ENCODE measurements around the gene BSPH1. TPM values are rescaled to one million over a fixed set of nuclear protein-coding genes. Genes with fewer than 3 reads are reported as not detected.

The BSPH1 gene
- polyA plus RNA-seq (2013, experiment 1 of 2), result not detected
- not detected for polyA plus RNA-seq (2013, experiment 2 of 2)

GRCh38 chr19:47992070-47992469 is at the start of gene BSPH1:
BSPH1 (minus strand) TSS chr19:47992170; CDS start chr19:47992081, 89 bp downstream.
- Histone ChIP-seq H3K18ac (ENCODE audit: low read length) (no peak within 1 kb of the TSS), H2BK12ac (ENCODE audit: low read length) (no peak within 1 kb of the TSS), H2BK5ac (ENCODE audit: low read length) (no peak within 1 kb of the TSS), H3K9me3 (replicated peaks in 1 of 2; ENCODE audit: control insufficient read depth in 2 of 2, insufficient read depth in 1 of 2, low read depth in 1 of 2, low read length in 2 of 2) (no peaks in the 10 kb centered on the region), H4K91ac (ENCODE audit: low read depth, low read length, poor library complexity) (no peak within 1 kb of the TSS), H3K23ac (ENCODE audit: low read depth, low read length, poor library complexity) (no peak within 1 kb of the TSS), H3K27ac (replicated peaks; ENCODE audit: low read length) (no peak within 1 kb of the TSS), H3K4me2 (ENCODE audit: insufficient read depth, low read length, poor library complexity, severe bottlenecking) (no peak within 1 kb of the TSS), H2AFZ (ENCODE audit: low read length) (no peak within 1 kb of the TSS), H3K4ac (ENCODE audit: low read length) (no peak within 1 kb of the TSS), H3K79me1 (ENCODE audit: low read depth, low read length) (no peaks in the 10 kb centered on the region), H3K36me3 (replicated peaks in 1 of 2; ENCODE audit: control insufficient read depth in 2 of 2, insufficient read depth in 2 of 2, low read length in 2 of 2) (no peaks in the 10 kb centered on the region), H3K27me3 (ENCODE audit: control insufficient read depth in 3 of 3, insufficient read depth in 3 of 3, low read depth in 1 of 3, low read length in 3 of 3) (no peaks in the 10 kb centered on the region), H2AK5ac (ENCODE audit: low read depth, low read length) (no peak within 1 kb of the TSS), H2BK120ac (ENCODE audit: low read depth, low read length) (no peak within 1 kb of the TSS), H3K9ac (ENCODE audit: low read depth, low read length, poor library complexity) (no peak within 1 kb of the TSS), H2BK15ac (ENCODE audit: low read length) (no peak within 1 kb of the TSS), H3K4me1 (ENCODE audit: control insufficient read depth in 2 of 2, insufficient read depth in 1 of 2, low read depth in 1 of 2, low read length in 2 of 2) (no peaks in the 10 kb centered on the region), H3K4me3 (ENCODE audit: low read length in 2 of 2) (no peak within 1 kb of the TSS), H4K8ac (ENCODE audit: low read depth, low read length) (no peak within 1 kb of the TSS), H3K14ac (ENCODE audit: low read length) (no peak within 1 kb of the TSS)
- DNase-seq (ENCODE audit: low spot score), result no peak
- whole genome bisulfite sequencing, 2 donors (ENCODE audit: extremely low coverage in 2 of 2, insufficient read length in 2 of 2, insufficient replicate concordance in 1 of 2), result no CpG with 5 or more reads among the region's 2 CpGs

- no CpG with 5 or more reads among the region's 2 CpGs for WGBS, 2 donors (ENCODE audit: extremely low coverage in 2 of 2, insufficient read length in 2 of 2, insufficient replicate concordance in 1 of 2)
- DNase-seq (ENCODE audit: low spot score), result no peak
- H2BK12ac ChIP-seq (ENCODE audit: low read length), result no peak overlapping the region
- H2AFZ ChIP-seq (ENCODE audit: low read length), result no peak overlapping the region
- no peak overlapping the region for H3K9ac ChIP-seq (ENCODE audit: low read depth, low read length, poor library complexity)
- no peak overlapping the region for H3K18ac ChIP-seq (ENCODE audit: low read length)
- no peak overlapping the region for H3K14ac ChIP-seq (ENCODE audit: low read length)
- H2BK5ac ChIP-seq (ENCODE audit: low read length), result no peak overlapping the region
- H3K4me3 ChIP-seq (ENCODE audit: low read length in 2 of 2), result no peak overlapping the region
- H3K36me3 ChIP-seq (replicated peaks in 1 of 2; ENCODE audit: control insufficient read depth in 2 of 2, insufficient read depth in 2 of 2, low read length in 2 of 2), result no peaks in the 10 kb centered on the region
- H3K27me3 ChIP-seq (ENCODE audit: control insufficient read depth in 3 of 3, insufficient read depth in 3 of 3, low read depth in 1 of 3, low read length in 3 of 3), result no peaks in the 10 kb centered on the region
- no peaks in the 10 kb centered on the region for H3K79me1 ChIP-seq (ENCODE audit: low read depth, low read length)
- no peak overlapping the region for H4K91ac ChIP-seq (ENCODE audit: low read depth, low read length, poor library complexity)
- H3K27ac ChIP-seq (replicated peaks; ENCODE audit: low read length), result no peak overlapping the region
- H3K4me1 ChIP-seq (ENCODE audit: control insufficient read depth in 2 of 2, insufficient read depth in 1 of 2, low read depth in 1 of 2, low read length in 2 of 2), result no peaks in the 10 kb centered on the region
- no peak overlapping the region for H3K4me2 ChIP-seq (ENCODE audit: insufficient read depth, low read length, poor library complexity, severe bottlenecking)
- no peak overlapping the region for H4K8ac ChIP-seq (ENCODE audit: low read depth, low read length)
- no peak overlapping the region for H3K23ac ChIP-seq (ENCODE audit: low read depth, low read length, poor library complexity)
- no peak overlapping the region for H2BK120ac ChIP-seq (ENCODE audit: low read depth, low read length)
- no peaks in the 10 kb centered on the region for H3K9me3 ChIP-seq (replicated peaks in 1 of 2; ENCODE audit: control insufficient read depth in 2 of 2, insufficient read depth in 1 of 2, low read depth in 1 of 2, low read length in 2 of 2)
- no peak overlapping the region for H2BK15ac ChIP-seq (ENCODE audit: low read length)
- H2AK5ac ChIP-seq (ENCODE audit: low read depth, low read length), result no peak overlapping the region
- no peak overlapping the region for H3K4ac ChIP-seq (ENCODE audit: low read length)
Observed at GRCh38 chr19:48036765-48037164, 44.8 kb upstream of the BSPH1 start.

GRCh38 chr19:48033604-48034003 is 41.6 kb upstream of the BSPH1 start:
- Histone ChIP-seq H4K91ac (ENCODE audit: low read depth, low read length, poor library complexity) (no peak overlapping the region), H3K9ac (ENCODE audit: low read depth, low read length, poor library complexity) (no peak overlapping the region), H3K79me1 (ENCODE audit: low read depth, low read length) (no peaks in the 10 kb centered on the region), H2AK5ac (ENCODE audit: low read depth, low read length) (no peak overlapping the region), H3K36me3 (replicated peaks in 1 of 2; ENCODE audit: control insufficient read depth in 2 of 2, insufficient read depth in 2 of 2, low read length in 2 of 2) (no peaks in the 10 kb centered on the region), H2AFZ (ENCODE audit: low read length) (no peak overlapping the region), H2BK12ac (ENCODE audit: low read length) (no peak overlapping the region), H3K18ac (ENCODE audit: low read length) (no peak overlapping the region), H2BK120ac (ENCODE audit: low read depth, low read length) (no peak overlapping the region), H3K4me3 (ENCODE audit: low read length in 2 of 2) (no peak overlapping the region), H2BK5ac (ENCODE audit: low read length) (no peak overlapping the region), H3K4me2 (ENCODE audit: insufficient read depth, low read length, poor library complexity, severe bottlenecking) (no peak overlapping the region), H3K9me3 (replicated peaks in 1 of 2; ENCODE audit: control insufficient read depth in 2 of 2, insufficient read depth in 1 of 2, low read depth in 1 of 2, low read length in 2 of 2) (no peaks in the 10 kb centered on the region), H4K8ac (ENCODE audit: low read depth, low read length) (no peak overlapping the region), H3K27ac (replicated peaks; ENCODE audit: low read length) (no peak overlapping the region), H3K27me3 (ENCODE audit: control insufficient read depth in 3 of 3, insufficient read depth in 3 of 3, low read depth in 1 of 3, low read length in 3 of 3) (no peaks in the 10 kb centered on the region), H2BK15ac (ENCODE audit: low read length) (no peak overlapping the region), H3K4me1 (ENCODE audit: control insufficient read depth in 2 of 2, insufficient read depth in 1 of 2, low read depth in 1 of 2, low read length in 2 of 2) (no peaks in the 10 kb centered on the region), H3K4ac (ENCODE audit: low read length) (no peak overlapping the region), H3K14ac (ENCODE audit: low read length) (no peak overlapping the region), H3K23ac (ENCODE audit: low read depth, low read length, poor library complexity) (no peak overlapping the region)
- WGBS, 2 donors (ENCODE audit: extremely low coverage in 2 of 2, insufficient read length in 2 of 2, insufficient replicate concordance in 1 of 2), result no CpG with 5 or more reads among the region's 5 CpGs
- no peak for DNase-seq (ENCODE audit: low spot score)

- Histone ChIP-seq H2BK5ac (ENCODE audit: low read length) (no peak overlapping the region), H2AFZ (ENCODE audit: low read length) (no peak overlapping the region), H3K4me1 (ENCODE audit: control insufficient read depth in 2 of 2, insufficient read depth in 1 of 2, low read depth in 1 of 2, low read length in 2 of 2) (no peaks in the 10 kb centered on the region), H3K4ac (ENCODE audit: low read length) (no peak overlapping the region), H3K27me3 (ENCODE audit: control insufficient read depth in 3 of 3, insufficient read depth in 3 of 3, low read depth in 1 of 3, low read length in 3 of 3) (peaks cover 0 to 3% (median 0%) of the 10 kb centered on the region in 3 experiments), H4K8ac (ENCODE audit: low read depth, low read length) (no peak overlapping the region), H3K4me2 (ENCODE audit: insufficient read depth, low read length, poor library complexity, severe bottlenecking) (no peak overlapping the region), H3K9ac (ENCODE audit: low read depth, low read length, poor library complexity) (no peak overlapping the region), H3K79me1 (ENCODE audit: low read depth, low read length) (no peaks in the 10 kb centered on the region), H3K27ac (replicated peaks; ENCODE audit: low read length) (no peak overlapping the region), H4K91ac (ENCODE audit: low read depth, low read length, poor library complexity) (no peak overlapping the region), H2BK12ac (ENCODE audit: low read length) (no peak overlapping the region), H3K9me3 (replicated peaks in 1 of 2; ENCODE audit: control insufficient read depth in 2 of 2, insufficient read depth in 1 of 2, low read depth in 1 of 2, low read length in 2 of 2) (no peaks in the 10 kb centered on the region), H3K36me3 (replicated peaks in 1 of 2; ENCODE audit: control insufficient read depth in 2 of 2, insufficient read depth in 2 of 2, low read length in 2 of 2) (no peaks in the 10 kb centered on the region), H2BK120ac (ENCODE audit: low read depth, low read length) (no peak overlapping the region), H3K14ac (ENCODE audit: low read length) (no peak overlapping the region), H3K18ac (ENCODE audit: low read length) (peak overlapping the region; percentile 7), H2AK5ac (ENCODE audit: low read depth, low read length) (no peak overlapping the region), H3K4me3 (ENCODE audit: low read length in 2 of 2) (no peak overlapping the region), H2BK15ac (ENCODE audit: low read length) (no peak overlapping the region), H3K23ac (ENCODE audit: low read depth, low read length, poor library complexity) (no peak overlapping the region)
- DNase-seq (ENCODE audit: low spot score), result no peak
- no CpG with 5 or more reads among the region's 10 CpGs for WGBS, 2 donors (ENCODE audit: extremely low coverage in 2 of 2, insufficient read length in 2 of 2, insufficient replicate concordance in 1 of 2)
Observed at GRCh38 chr19:48030073-48030472, 38.1 kb upstream of the BSPH1 start.

All from neuronal stem cell (in vitro differentiated cells).